Kidney epithelial cell (primary cell): ENCODE measurements around the gene ADM5. TPM values are rescaled to one million over a fixed set of nuclear protein-coding genes. Genes with fewer than 3 reads are reported as not detected.
"Not testable (repeated sequence)": the region's sequence is repeated elsewhere in the genome, so short reads cannot be mapped to it uniquely, and the experiment has no call there.

Source experiments
- DNase-seq: peaks from one replicate; pipeline ENCODE4 v3.0.0-alpha.2; 2010; ENCODE audit warnings: low read depth
- H3K27me3 ChIP-seq: 2 replicates; pipeline ENCODE4 v1.6.0; 2011; ENCODE audit warnings: low read length; ENCODE audit not compliant: control insufficient read depth, insufficient read depth
- H3K36me3 ChIP-seq: 2 replicates; pipeline ENCODE4 v1.5.1; 2011; ENCODE audit warnings: low read length; ENCODE audit not compliant: control insufficient read depth, insufficient read depth
- H3K4me3 ChIP-seq: 2 replicates; pipeline ENCODE4 v1.5.1; 2011; ENCODE audit warnings: low read depth, mild to moderate bottlenecking, control low read depth, low read length
- CTCF ChIP-seq: IDR thresholded peaks from 2 replicates; pipeline ENCODE4 v1.5.1; 2011; ENCODE audit warnings: mild to moderate bottlenecking, moderate library complexity, low read length, control low read depth, inconsistent platforms; ENCODE audit not compliant: insufficient read depth, poor library complexity, severe bottlenecking
- total RNA-seq: library from RNA; depleted of rRNA; stranded (reverse); fragments of >200 nt; gene quantifications from 2 replicates; pipeline ENCODE4 v1.2.3, GENCODE V29; 2015

The ADM5 gene
- total RNA-seq, 1 donor from 2014 or later = 1.0 TPM

DNA sequence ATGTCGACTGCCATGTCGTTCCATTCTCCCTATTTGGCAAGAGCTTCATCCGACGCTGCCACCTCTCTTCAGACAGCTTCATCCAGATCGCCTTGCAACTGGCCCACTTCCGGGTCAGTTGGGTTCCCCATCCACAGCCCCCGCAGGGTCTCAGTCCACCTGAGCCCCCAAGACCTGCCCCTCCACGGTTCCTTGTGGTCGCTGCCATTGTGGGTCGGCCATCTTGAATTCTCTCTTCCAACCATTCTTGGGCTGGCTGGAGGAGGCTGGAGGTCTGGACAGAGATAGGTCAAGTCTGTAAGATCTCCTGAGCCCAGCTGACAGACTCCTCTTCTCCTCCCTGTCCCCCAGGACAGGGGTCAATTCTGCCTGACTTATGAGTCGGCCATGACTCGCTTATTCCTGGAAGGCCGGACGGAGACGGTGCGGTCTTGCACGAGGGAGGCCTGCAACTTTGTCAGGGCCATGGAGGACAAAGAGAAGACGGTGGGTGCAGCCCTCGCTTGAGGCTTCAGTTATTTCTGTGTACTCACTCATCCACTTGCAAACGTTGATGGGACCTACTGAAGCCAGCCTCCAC, 21.1 kb downstream of the ADM5 start:
- TF ChIP-seq CTCF = no peak
- Histone ChIP-seq H3K36me3 (no peaks in the 10 kb centered on the region), H3K27me3 (no peaks in the 10 kb centered on the region), H3K4me3 (no peak overlapping the region)
- DNase-seq = peak; percentile 28

DNA sequence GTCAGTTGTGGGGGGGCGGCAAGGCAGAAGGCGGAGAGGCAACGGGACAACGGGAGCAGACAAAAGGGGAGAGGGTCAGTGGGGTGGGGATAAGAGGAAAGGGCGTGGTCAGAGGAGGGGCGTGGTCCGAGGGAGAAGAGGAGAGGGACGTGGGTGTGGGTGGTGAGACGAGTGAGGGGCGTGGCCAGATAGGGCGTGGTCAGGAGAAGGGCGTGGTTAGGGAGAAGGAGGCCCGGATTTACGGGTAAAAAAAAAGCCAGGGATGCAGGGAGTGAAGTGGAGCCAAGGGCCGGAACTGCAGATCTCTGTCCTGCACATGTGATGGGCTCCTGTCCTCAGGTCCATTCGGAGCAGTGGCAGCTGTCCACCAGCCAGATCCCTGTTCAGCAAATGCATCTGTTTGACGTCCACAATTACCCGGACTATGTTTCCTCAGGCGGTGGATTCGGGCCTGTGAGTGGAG, 23.0 kb downstream of the ADM5 start:
- no peaks in the 10 kb centered on the region for H3K27me3 ChIP-seq
- no peak for DNase-seq
- H3K4me3 ChIP-seq = no peak overlapping the region
- no peaks in the 10 kb centered on the region for H3K36me3 ChIP-seq
- TF ChIP-seq CTCF = no peak

GRCh38 chr19:49713236-49713845, 23.9 kb downstream of the ADM5 start:
- H3K27me3 ChIP-seq = no peaks in the 10 kb centered on the region
- H3K36me3 ChIP-seq = no peaks in the 10 kb centered on the region
- H3K4me3 ChIP-seq = no peak overlapping the region
- no peak for TF ChIP-seq CTCF
- no peak for DNase-seq

GRCh38 chr19:49716154-49716553, 26.8 kb downstream of the ADM5 start:
- H3K27me3 ChIP-seq = no peaks in the 10 kb centered on the region
- H3K4me3 ChIP-seq = no peak overlapping the region
- no peak for DNase-seq
- no peak for TF ChIP-seq CTCF
- no peaks in the 10 kb centered on the region for H3K36me3 ChIP-seq

DNA sequence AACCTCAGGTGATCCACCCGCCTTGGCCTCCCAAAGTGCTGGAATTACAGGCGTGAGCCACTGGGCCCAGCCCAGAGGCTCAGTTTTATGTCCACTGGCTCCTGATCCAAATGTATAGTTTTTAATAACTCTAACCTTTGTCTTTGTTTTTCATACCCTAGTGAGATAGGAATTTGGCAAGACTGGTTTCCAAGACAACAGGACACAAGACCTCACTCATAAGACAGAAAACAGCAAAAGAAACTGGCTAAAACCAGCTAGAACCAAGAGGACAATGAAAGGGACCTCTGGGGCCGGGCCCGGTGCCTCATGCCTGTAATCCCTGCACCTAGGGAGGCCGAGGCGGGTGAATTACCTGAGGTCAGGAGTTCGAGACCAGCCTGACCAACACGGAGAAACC, 29.1 kb downstream of the ADM5 start:
- Histone ChIP-seq H3K36me3 (no peaks in the 10 kb centered on the region), H3K27me3 (no peaks in the 10 kb centered on the region), H3K4me3 (no peak overlapping the region)
- no peak for TF ChIP-seq CTCF
- no peak for DNase-seq

DNA sequence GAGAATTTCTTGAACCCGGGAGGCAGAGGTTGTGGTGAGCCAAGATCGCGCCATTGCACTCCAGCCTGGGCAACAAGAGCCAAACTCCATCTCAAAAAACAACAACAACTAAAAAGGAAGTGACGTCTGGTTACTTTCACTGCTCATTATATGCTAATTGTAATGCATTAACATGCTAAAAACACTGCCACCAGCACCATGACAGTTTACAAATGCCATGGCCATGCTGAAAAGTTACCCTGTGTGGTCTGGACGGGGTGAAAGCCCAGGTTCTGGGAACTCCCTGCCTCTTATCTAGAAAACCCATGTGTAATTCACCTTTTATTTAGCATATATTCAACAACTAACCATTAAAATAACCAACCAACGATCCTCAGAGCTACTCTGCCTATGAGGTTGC, 29.6 kb downstream of the ADM5 start:
- no peak for TF ChIP-seq CTCF
- Histone ChIP-seq H3K4me3 (no peak overlapping the region), H3K27me3 (no peaks in the 10 kb centered on the region), H3K36me3 (no peaks in the 10 kb centered on the region)
- DNase-seq = no peak

GRCh38 chr19:49719420-49719819, 30.0 kb downstream of the ADM5 start:
- DNase-seq, H3K27me3 ChIP-seq, H3K4me3 ChIP-seq, H3K36me3 ChIP-seq: not testable (repeated sequence)
